NAMALWA (cell line): Measurements from ENCODE around the gene RIPPLY1.
"Not testable (repeated sequence)": the region's sequence is repeated elsewhere in the genome, so short reads cannot be mapped to it uniquely, and the experiment has no call there.

Experiments
- DNase-seq: peaks from one replicate; pipeline ENCODE4 v3.0.0-alpha.2; 2015; ENCODE audit warnings: low spot score

Gene RIPPLY1

GRCh38 chrX:106906361-106906760 lies 3.2 kb upstream of the RIPPLY1 start:
- no peak for DNase-seq

GRCh38 chrX:106905064-106905708 lies 2.0 kb upstream of the RIPPLY1 start:
- no peak for DNase-seq

- no peak for DNase-seq
Observed at GRCh38 chrX:106903856-106904528, 851 bp upstream of the RIPPLY1 start.

- DNase-seq: no peak
Observed at GRCh38 chrX:106902684-106903083, 457 bp downstream of the RIPPLY1 start.

GRCh38 chrX:106901781-106902219 lies 1.3 kb downstream of the RIPPLY1 start:
- no peak for DNase-seq

- DNase-seq: no peak
Observed at GRCh38 chrX:106901341-106901740, 1.8 kb downstream of the RIPPLY1 start.

GRCh38 chrX:106899841-106900240 lies 3.3 kb downstream of the RIPPLY1 start:
- no peak for DNase-seq

- no peak for DNase-seq
Observed at GRCh38 chrX:106899276-106899675, 3.9 kb downstream of the RIPPLY1 start.

GRCh38 chrX:106898462-106898861 lies 4.7 kb downstream of the RIPPLY1 start:
- peak; percentile 59 for DNase-seq

GRCh38 chrX:106897259-106897658 lies 5.9 kb downstream of the RIPPLY1 start:
- no peak for DNase-seq

- no peak for DNase-seq
Observed at GRCh38 chrX:106894978-106895452, 8.1 kb downstream of the RIPPLY1 start.

GRCh38 chrX:106894392-106894909 lies 8.7 kb downstream of the RIPPLY1 start:
- peak; percentile 52 for DNase-seq

- DNase-seq: no peak
Observed at GRCh38 chrX:106891762-106892460, 11.2 kb downstream of the RIPPLY1 start.

- no peak for DNase-seq
Observed at GRCh38 chrX:106889468-106889867, 13.7 kb downstream of the RIPPLY1 start.

- DNase-seq: no peak
Observed at GRCh38 chrX:106875151-106875550, 28.0 kb downstream of the RIPPLY1 start.

GRCh38 chrX:106874075-106874474 lies 29.1 kb downstream of the RIPPLY1 start:
- DNase-seq: peak; percentile 52

GRCh38 chrX:106872796-106873195 lies 30.3 kb downstream of the RIPPLY1 start:
- not testable (repeated sequence) for DNase-seq

GRCh38 chrX:106863697-106864096 lies 39.4 kb downstream of the RIPPLY1 start:
- no peak for DNase-seq

- DNase-seq: peak; percentile 41
Observed at GRCh38 chrX:106862972-106863688, 40.0 kb downstream of the RIPPLY1 start.
